Right lobe of liver (tissue), 4 donors: ENCODE data around the gene MED12L.

Source experiments
- POLR2A ChIP-seq: fragments of 450-650 bp; IDR thresholded peaks from one replicate; pipeline ENCODE4 v1.6.1; 2017; ENCODE audit warnings: antibody characterized with exemption, mild to moderate bottlenecking
- TF ChIP-seq, protein P1 (sequence below), 4 donors: fragments of 200-600 bp in 3 of 4; fragments of 450-650 bp in 1 of 4; IDR thresholded peaks; one replicate each; pipeline versions ENCODE4 v1.5.1 to v1.8.0; 2016 to 2022; ENCODE audit warnings: antibody characterized with exemption in 4 of 4, mild to moderate bottlenecking in 2 of 4
- donor health status: DM: no; HTN: no; CAD: no.
- donor health status: DM: no; HTN: no; CAD: no.
- donor health status: DM: no; HTN: yes; CAD: no.

- TF ChIP-seq, protein P1, sequence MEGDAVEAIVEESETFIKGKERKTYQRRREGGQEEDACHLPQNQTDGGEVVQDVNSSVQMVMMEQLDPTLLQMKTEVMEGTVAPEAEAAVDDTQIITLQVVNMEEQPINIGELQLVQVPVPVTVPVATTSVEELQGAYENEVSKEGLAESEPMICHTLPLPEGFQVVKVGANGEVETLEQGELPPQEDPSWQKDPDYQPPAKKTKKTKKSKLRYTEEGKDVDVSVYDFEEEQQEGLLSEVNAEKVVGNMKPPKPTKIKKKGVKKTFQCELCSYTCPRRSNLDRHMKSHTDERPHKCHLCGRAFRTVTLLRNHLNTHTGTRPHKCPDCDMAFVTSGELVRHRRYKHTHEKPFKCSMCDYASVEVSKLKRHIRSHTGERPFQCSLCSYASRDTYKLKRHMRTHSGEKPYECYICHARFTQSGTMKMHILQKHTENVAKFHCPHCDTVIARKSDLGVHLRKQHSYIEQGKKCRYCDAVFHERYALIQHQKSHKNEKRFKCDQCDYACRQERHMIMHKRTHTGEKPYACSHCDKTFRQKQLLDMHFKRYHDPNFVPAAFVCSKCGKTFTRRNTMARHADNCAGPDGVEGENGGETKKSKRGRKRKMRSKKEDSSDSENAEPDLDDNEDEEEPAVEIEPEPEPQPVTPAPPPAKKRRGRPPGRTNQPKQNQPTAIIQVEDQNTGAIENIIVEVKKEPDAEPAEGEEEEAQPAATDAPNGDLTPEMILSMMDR (IDR thresholded peaks at IDR 0.05) = no peak
- TF ChIP-seq POLR2A = no peak
Observed at GRCh38 chr3:151159806-151160205, 74.3 kb downstream of the MED12L start.
